ENCODE data around the gene PLCB4. TPM values are rescaled to one million over a fixed set of nuclear protein-coding genes. Genes with fewer than 3 reads are reported as not detected.

The PLCB4 gene
- total RNA-seq, 4 donors from 2014 or later, result 3.5 to 30.5 (median 17.5) TPM

- H3K4me1 ChIP-seq, result no peaks in the 10 kb centered on the region
- no peak overlapping the region for H3K4me3 ChIP-seq
- TF ChIP-seq POLR2A (IDR thresholded peaks at IDR 0.05), result no peak
- no peak for TF ChIP-seq CTCF (IDR thresholded peaks at IDR 0.05)
- no peak for DNase-seq
- peaks cover 0 to 10% (median 0%) of the 10 kb centered on the region in 3 donors for H3K36me3 ChIP-seq
- no peaks in the 10 kb centered on the region for H3K27me3 ChIP-seq
- no peaks in the 10 kb centered on the region for H3K9me3 ChIP-seq
- H3K27ac ChIP-seq, result no peak overlapping the region
Observed at GRCh38 chr20:9416421-9416820, 347.5 kb downstream of the PLCB4 start.

GRCh38 chr20:9417665-9418064, 348.8 kb downstream of the PLCB4 start:
- no peaks in the 10 kb centered on the region for H3K9me3 ChIP-seq
- DNase-seq, result no peak
- TF ChIP-seq CTCF (IDR thresholded peaks at IDR 0.05), result no peak
- TF ChIP-seq POLR2A (IDR thresholded peaks at IDR 0.05), result no peak
- no peaks in the 10 kb centered on the region for H3K4me1 ChIP-seq
- H3K36me3 ChIP-seq, result peaks cover 0 to 13% (median 0%) of the 10 kb centered on the region in 3 donors
- no peak overlapping the region for H3K4me3 ChIP-seq
- H3K27ac ChIP-seq, result no peak overlapping the region
- no peaks in the 10 kb centered on the region for H3K27me3 ChIP-seq

- Histone ChIP-seq H3K4me3 (no peak overlapping the region), H3K9me3 (no peaks in the 10 kb centered on the region), H3K4me1 (no peaks in the 10 kb centered on the region), H3K36me3 (peaks cover 0 to 29% (median 0%) of the 10 kb centered on the region in 3 donors), H3K27ac (no peak overlapping the region), H3K27me3 (no peaks in the 10 kb centered on the region)
- DNase-seq, result no peak
- TF ChIP-seq CTCF (IDR thresholded peaks at IDR 0.05), result no peak
- TF ChIP-seq POLR2A (IDR thresholded peaks at IDR 0.05), result no peak
Observed at GRCh38 chr20:9422321-9423057, 353.6 kb downstream of the PLCB4 start.

GRCh38 chr20:9424551-9424950, 355.7 kb downstream of the PLCB4 start:
- H3K36me3 ChIP-seq, result peaks cover 0 to 29% (median 0%) of the 10 kb centered on the region in 3 donors
- H3K4me1 ChIP-seq, result no peaks in the 10 kb centered on the region
- no peak for TF ChIP-seq POLR2A (IDR thresholded peaks at IDR 0.05)
- no peak for TF ChIP-seq CTCF (IDR thresholded peaks at IDR 0.05)
- no peaks in the 10 kb centered on the region for H3K27me3 ChIP-seq
- no peak overlapping the region for H3K4me3 ChIP-seq
- H3K9me3 ChIP-seq, result no peaks in the 10 kb centered on the region
- no peak overlapping the region for H3K27ac ChIP-seq
- DNase-seq, result no peak

GRCh38 chr20:9427430-9428291, 358.8 kb downstream of the PLCB4 start:
- Histone ChIP-seq H3K4me1 (no peaks in the 10 kb centered on the region), H3K27ac (no peak overlapping the region), H3K36me3 (peaks cover 0 to 21% (median 0%) of the 10 kb centered on the region in 3 donors), H3K4me3 (no peak overlapping the region), H3K27me3 (no peaks in the 10 kb centered on the region), H3K9me3 (no peaks in the 10 kb centered on the region)
- no peak for DNase-seq
- TF ChIP-seq CTCF (IDR thresholded peaks at IDR 0.05), result no peak
- no peak for TF ChIP-seq POLR2A (IDR thresholded peaks at IDR 0.05)
